Karpas-422 (cell line): Measurements from ENCODE around the gene PCSK5. TPM values are rescaled to one million over a fixed set of nuclear protein-coding genes. Genes with fewer than 3 reads are reported as not detected.

ENCODE experiments used
- DNase-seq: peaks from one replicate; pipeline ENCODE4 v3.0.0-alpha.2; 2015
- H2AFZ ChIP-seq: fragments of 200-600 bp; sonication (generic); 2 replicates; pipeline ENCODE4 v1.6.1; 2014; ENCODE audit warnings: antibody characterized with exemption, low read length, mixed read lengths
- H3K27ac ChIP-seq: fragments of 200-600 bp; sonication (generic); 2 replicates; pipeline ENCODE4 v1.5.1; 2014; ENCODE audit warnings: mild to moderate bottlenecking, low read length, moderate library complexity
- H3K27me3 ChIP-seq: fragments of 200-600 bp; sonication (generic); 2 replicates; pipeline ENCODE4 v1.6.1; 2014; ENCODE audit warnings: low read length, mixed read lengths
- H3K36me3 ChIP-seq: fragments of 200-600 bp; sonication (generic); 2 replicates; pipeline ENCODE4 v1.6.1; 2014; ENCODE audit warnings: low read length, mixed read lengths; ENCODE audit not compliant: insufficient read depth
- H3K4me1 ChIP-seq: fragments of 200-600 bp; sonication (generic); 2 replicates; pipeline ENCODE4 v1.6.1; 2014; ENCODE audit warnings: mild to moderate bottlenecking, low read length, mixed read lengths
- H3K4me2 ChIP-seq: fragments of 200-600 bp; sonication (generic); 2 replicates; pipeline ENCODE4 v1.6.1; 2014; ENCODE audit warnings: low read length, low read depth, mild to moderate bottlenecking; ENCODE audit not compliant: poor library complexity, severe bottlenecking
- H3K4me3 ChIP-seq: fragments of 200-600 bp; sonication (generic); 2 replicates; pipeline ENCODE4 v1.5.1; 2014; ENCODE audit warnings: mild to moderate bottlenecking, antibody characterized with exemption, low read length, mixed read lengths
- H3K79me2 ChIP-seq: fragments of 200-600 bp; sonication (generic); 2 replicates; pipeline ENCODE4 v1.6.1; 2014; ENCODE audit warnings: mild to moderate bottlenecking, low read length, mixed read lengths
- H3K9ac ChIP-seq: fragments of 200-600 bp; sonication (generic); 2 replicates; pipeline ENCODE4 v1.6.0; 2014; ENCODE audit warnings: low read length
- H3K9me2 ChIP-seq: fragments of 200-600 bp; sonication (generic), shearing (Covaris generic); replicated peaks from 2 replicates; pipeline ENCODE4 v1.6.0; 2014; ENCODE audit warnings: mild to moderate bottlenecking, low read length, moderate library complexity; ENCODE audit not compliant: insufficient read depth
- H3K9me3 ChIP-seq: fragments of 300-700, 200-600 bp; sonication (generic); 2 replicates; pipeline ENCODE4 v1.6.1; 2014; ENCODE audit warnings: low read length, mixed read lengths
- H4K20me1 ChIP-seq: fragments of 200-600 bp; sonication (generic); 2 replicates; pipeline ENCODE4 v1.6.1; 2014; ENCODE audit warnings: mild to moderate bottlenecking, antibody characterized with exemption, low read length, low read depth; ENCODE audit not compliant: insufficient read depth
- total RNA-seq: library from RNA; depleted of rRNA; stranded (reverse); fragments of >200 nt; shearing (Covaris generic); gene quantifications from 2 replicates; pipeline ENCODE4 v1.2.3, GENCODE V29; 2014; ENCODE audit warnings: low replicate concordance

Gene PCSK5
- total RNA-seq, 1 experiment from 2014 or later, result not detected

DNA sequence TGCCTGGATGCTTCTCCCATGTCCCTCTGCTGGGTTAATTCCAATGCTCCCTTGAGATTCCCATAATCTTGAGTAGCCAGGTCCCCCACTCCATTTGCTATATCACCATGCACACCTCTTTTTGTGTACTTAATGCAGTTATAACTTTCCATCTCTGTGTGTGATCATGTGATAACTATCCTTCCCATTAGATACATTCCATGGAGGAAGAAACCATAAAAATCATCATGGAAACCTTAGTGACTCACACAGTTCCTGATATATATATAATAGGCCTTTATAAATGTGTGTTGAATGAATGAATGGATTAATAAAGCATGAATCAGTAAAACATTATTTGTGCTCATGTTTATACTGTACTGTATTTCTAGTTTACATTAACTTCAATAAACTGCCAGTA, 104.6 kb downstream of the PCSK5 start:
- Histone ChIP-seq H3K9me3 (no peaks in the 10 kb centered on the region), H3K9ac (no peak overlapping the region), H3K9me2 (no peaks in the 10 kb centered on the region), H4K20me1 (no peaks in the 10 kb centered on the region), H3K4me1 (no peaks in the 10 kb centered on the region), H2AFZ (no peak overlapping the region), H3K27ac (no peak overlapping the region), H3K27me3 (no peaks in the 10 kb centered on the region), H3K79me2 (no peaks in the 10 kb centered on the region), H3K4me3 (no peak overlapping the region), H3K4me2 (no peak overlapping the region), H3K36me3 (no peaks in the 10 kb centered on the region)
- no peak for DNase-seq

DNA sequence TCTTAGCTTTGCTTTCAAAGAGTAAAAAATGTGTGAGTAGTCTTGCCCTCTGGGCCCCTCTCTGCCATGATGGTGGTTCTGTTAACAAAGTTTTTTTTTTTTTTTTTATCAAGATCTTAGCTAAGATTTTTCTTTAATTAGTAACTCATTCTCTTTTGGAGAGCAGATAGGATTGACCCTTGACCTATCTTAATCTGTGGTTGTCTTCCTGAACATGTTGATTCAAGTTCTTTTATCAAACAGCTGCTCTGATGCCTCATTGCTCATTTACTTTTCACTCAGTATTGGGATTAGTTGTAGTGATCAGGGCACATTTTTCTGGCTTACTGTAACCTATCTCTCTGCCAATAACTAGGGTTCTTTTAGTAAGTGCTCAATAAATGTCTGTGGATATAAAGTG, 106.3 kb downstream of the PCSK5 start:
- Histone ChIP-seq H3K79me2 (no peaks in the 10 kb centered on the region), H2AFZ (no peak overlapping the region), H3K9me3 (no peaks in the 10 kb centered on the region), H3K4me1 (no peaks in the 10 kb centered on the region), H3K4me3 (no peak overlapping the region), H3K9me2 (no peaks in the 10 kb centered on the region), H3K27me3 (no peaks in the 10 kb centered on the region), H4K20me1 (no peaks in the 10 kb centered on the region), H3K4me2 (no peak overlapping the region), H3K27ac (no peak overlapping the region), H3K9ac (no peak overlapping the region), H3K36me3 (no peaks in the 10 kb centered on the region)
- DNase-seq, result no peak

DNA sequence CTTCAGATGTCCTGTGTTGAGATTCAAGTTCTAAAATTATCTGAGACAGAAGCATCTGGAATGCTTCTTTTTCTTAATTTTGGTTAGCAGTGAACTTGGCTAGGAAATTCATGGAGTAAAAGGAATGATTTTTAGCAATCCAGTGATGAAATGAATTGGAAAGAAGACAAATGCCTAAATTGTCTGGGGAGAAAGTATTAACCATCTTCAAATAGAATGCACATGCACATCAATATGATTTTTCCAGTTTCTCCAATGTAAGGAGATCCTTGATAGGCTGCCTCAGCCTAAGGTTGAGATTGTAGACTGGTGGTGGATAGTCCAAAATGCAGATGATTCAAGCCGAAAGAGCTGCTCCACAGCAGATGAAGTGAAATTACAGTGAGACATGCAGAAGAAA, 106.7 kb downstream of the PCSK5 start:
- Histone ChIP-seq H3K4me3 (no peak overlapping the region), H3K27me3 (no peaks in the 10 kb centered on the region), H3K4me1 (no peaks in the 10 kb centered on the region), H3K9me3 (no peaks in the 10 kb centered on the region), H3K36me3 (no peaks in the 10 kb centered on the region), H3K27ac (no peak overlapping the region), H3K4me2 (no peak overlapping the region), H3K9me2 (no peaks in the 10 kb centered on the region), H3K79me2 (no peaks in the 10 kb centered on the region), H4K20me1 (no peaks in the 10 kb centered on the region), H2AFZ (no peak overlapping the region), H3K9ac (no peak overlapping the region)
- DNase-seq, result no peak

DNA sequence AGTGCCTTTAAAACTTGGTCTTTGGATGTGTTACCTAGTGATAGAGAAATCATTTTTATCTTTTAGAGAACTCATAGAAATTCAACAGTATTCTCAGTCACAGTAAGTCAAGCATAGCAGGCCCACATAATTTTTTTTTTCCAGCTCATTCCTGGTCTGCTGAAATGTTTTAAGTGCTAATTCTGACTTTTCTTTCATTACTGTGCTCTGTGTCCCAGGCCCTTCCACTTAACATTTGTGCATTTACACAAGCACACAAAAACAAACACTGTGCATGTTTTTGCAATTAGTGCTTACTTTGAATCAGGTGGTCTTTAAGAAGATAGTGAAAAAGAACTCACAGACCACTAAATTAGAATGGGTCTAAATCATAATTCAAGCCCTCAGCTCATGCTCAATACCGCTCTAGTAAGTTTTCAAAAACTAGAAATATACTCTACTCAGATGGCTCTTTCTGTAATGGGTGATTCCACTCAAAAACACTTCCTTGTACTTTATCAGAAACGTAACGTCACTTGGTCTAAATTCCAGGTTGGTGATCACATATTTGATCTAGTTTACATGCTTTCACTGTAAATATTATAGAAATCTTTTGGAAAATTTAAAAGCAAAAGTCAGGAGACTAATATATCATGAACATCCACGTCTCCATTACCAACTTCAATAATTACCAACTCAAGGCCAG, 107.8 kb downstream of the PCSK5 start:
- H3K79me2 ChIP-seq, result no peaks in the 10 kb centered on the region

DNA sequence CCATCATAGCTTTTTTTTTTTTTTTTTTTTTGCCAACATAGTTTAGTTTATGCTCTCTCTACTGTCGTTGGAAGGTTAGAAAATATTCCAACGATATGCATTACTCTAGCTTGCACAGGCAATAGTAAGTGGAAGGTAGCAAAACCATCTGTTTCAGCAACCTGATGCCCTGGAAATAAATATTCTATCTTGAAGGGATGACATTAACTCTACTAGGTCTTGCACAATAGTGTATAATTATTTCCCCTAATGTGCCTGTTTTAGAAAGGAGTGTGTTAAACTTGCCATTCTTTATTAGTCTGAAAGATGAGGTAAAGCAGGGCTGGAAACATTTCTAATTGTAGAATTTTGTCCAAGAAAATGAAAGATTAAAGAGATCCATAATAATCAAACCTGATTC, 111.0 kb downstream of the PCSK5 start:
- H3K9me3 ChIP-seq, result no peaks in the 10 kb centered on the region
- H3K27ac ChIP-seq, result no peak overlapping the region
- no peaks in the 10 kb centered on the region for H3K27me3 ChIP-seq
- H3K4me2 ChIP-seq, result no peak overlapping the region
- H3K4me3 ChIP-seq, result no peak overlapping the region
- DNase-seq, result no peak
- H2AFZ ChIP-seq, result no peak overlapping the region
- no peaks in the 10 kb centered on the region for H3K36me3 ChIP-seq
- no peaks in the 10 kb centered on the region for H4K20me1 ChIP-seq
- no peaks in the 10 kb centered on the region for H3K79me2 ChIP-seq
- no peaks in the 10 kb centered on the region for H3K4me1 ChIP-seq
- no peak overlapping the region for H3K9ac ChIP-seq
- no peaks in the 10 kb centered on the region for H3K9me2 ChIP-seq

More for the DNA sequence above, 107.8 kb downstream of the PCSK5 start:
- no peak overlapping the region for H3K4me3 ChIP-seq
- H2AFZ ChIP-seq, result no peak overlapping the region
- no peak overlapping the region for H3K9ac ChIP-seq
- H3K9me2 ChIP-seq, result no peaks in the 10 kb centered on the region
- no peaks in the 10 kb centered on the region for H3K4me1 ChIP-seq
- no peaks in the 10 kb centered on the region for H3K27me3 ChIP-seq
- DNase-seq, result no peak
- H3K9me3 ChIP-seq, result no peaks in the 10 kb centered on the region
- H3K27ac ChIP-seq, result no peak overlapping the region
- no peaks in the 10 kb centered on the region for H4K20me1 ChIP-seq
- H3K4me2 ChIP-seq, result no peak overlapping the region
- H3K36me3 ChIP-seq, result no peaks in the 10 kb centered on the region

DNA sequence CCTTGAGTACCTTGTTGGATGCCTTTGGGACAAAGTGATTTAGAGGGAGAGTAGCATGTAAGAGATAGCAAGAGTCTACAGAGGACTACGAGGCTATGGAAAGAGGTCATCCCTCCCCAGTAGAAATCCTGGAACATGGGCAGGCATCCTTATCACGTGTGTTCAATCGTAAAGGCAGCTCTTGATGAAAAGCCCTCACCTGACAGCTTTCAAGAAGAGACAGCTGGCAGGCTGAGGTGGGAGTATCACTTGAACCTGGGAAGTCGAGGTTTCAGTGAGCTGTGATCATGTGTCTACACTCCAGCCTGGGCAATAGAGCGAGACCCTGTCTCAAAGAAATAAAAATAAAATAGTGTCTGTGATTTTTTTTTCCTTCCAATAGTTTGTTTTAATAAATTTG, 112.6 kb downstream of the PCSK5 start:
- Histone ChIP-seq H3K9ac (no peak overlapping the region), H3K27me3 (no peaks in the 10 kb centered on the region), H2AFZ (no peak overlapping the region), H3K9me3 (no peaks in the 10 kb centered on the region), H3K4me2 (no peak overlapping the region), H3K4me3 (no peak overlapping the region), H3K27ac (no peak overlapping the region), H3K4me1 (no peaks in the 10 kb centered on the region), H3K79me2 (no peaks in the 10 kb centered on the region), H3K36me3 (no peaks in the 10 kb centered on the region), H4K20me1 (no peaks in the 10 kb centered on the region), H3K9me2 (no peaks in the 10 kb centered on the region)
- no peak for DNase-seq

DNA sequence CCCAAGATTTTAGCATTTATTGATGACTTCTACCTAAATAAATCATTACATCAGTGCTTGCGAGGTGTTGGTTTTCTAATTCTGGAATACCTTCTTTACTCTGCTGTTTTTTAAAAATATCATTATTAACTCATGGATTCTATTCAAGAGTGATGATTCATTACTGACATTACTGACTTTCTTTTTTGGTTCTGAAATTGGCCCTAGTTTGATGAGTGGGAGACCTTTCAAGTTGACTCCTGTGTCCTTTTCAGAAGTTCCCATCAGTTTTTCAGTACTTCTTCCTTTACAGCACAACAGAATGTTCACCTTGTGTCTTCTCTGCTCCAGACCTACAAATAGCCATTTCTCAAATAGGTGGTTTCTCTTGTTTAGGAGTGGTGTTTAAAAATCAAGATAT, 114.1 kb downstream of the PCSK5 start:
- no peak overlapping the region for H2AFZ ChIP-seq

DNA sequence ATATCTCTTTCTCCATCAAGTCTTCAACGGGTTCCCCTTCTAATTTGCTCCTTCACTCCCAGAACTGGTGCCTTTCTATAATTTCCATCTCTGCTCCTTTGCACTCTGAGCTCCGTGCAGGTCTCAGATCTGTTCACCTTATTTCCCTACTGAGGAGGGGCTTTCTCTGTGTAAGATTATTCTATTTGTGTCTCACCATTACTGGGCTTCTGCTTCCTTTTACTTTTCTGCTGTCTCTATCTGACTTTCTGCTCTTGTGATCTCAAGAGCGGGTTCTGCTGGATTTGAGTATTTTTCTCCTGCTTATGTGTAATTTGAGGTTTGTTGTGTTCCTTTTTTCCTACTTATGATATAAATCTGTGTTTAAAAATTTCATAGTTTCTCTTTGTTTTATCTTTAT, 117.5 kb downstream of the PCSK5 start:
- no peak overlapping the region for H3K27ac ChIP-seq
- H3K4me3 ChIP-seq, result no peak overlapping the region
- H3K4me1 ChIP-seq, result no peaks in the 10 kb centered on the region
- no peaks in the 10 kb centered on the region for H3K9me2 ChIP-seq
- no peaks in the 10 kb centered on the region for H3K27me3 ChIP-seq
- no peaks in the 10 kb centered on the region for H3K36me3 ChIP-seq
- H3K79me2 ChIP-seq, result no peaks in the 10 kb centered on the region
- H4K20me1 ChIP-seq, result no peaks in the 10 kb centered on the region
- no peak overlapping the region for H3K4me2 ChIP-seq
- no peak for DNase-seq
- no peaks in the 10 kb centered on the region for H3K9me3 ChIP-seq
- no peak overlapping the region for H3K9ac ChIP-seq
- no peak overlapping the region for H2AFZ ChIP-seq

More for the DNA sequence above, 114.1 kb downstream of the PCSK5 start:
- Histone ChIP-seq H4K20me1 (no peaks in the 10 kb centered on the region), H3K27me3 (no peaks in the 10 kb centered on the region), H3K9me2 (no peaks in the 10 kb centered on the region), H3K27ac (no peak overlapping the region), H3K79me2 (no peaks in the 10 kb centered on the region), H3K9me3 (no peaks in the 10 kb centered on the region), H3K4me3 (no peak overlapping the region), H3K4me2 (no peak overlapping the region), H3K4me1 (no peaks in the 10 kb centered on the region), H3K9ac (no peak overlapping the region), H3K36me3 (no peaks in the 10 kb centered on the region)
- no peak for DNase-seq
